Hematopoietic multipotent progenitor cell treated with erythropoietin and hydrocortisone succinate and interleukin-3 and kit ligand, for 17 days (in vitro differentiated cells): ENCODE results near the gene KDM4C.
"Not testable (repeated sequence)": the region's sequence is repeated elsewhere in the genome, so short reads cannot be mapped to it uniquely, and the experiment has no call there.

Experiments
- DNase-seq: peaks from one replicate; pipeline ENCODE4 v3.0.0-alpha.2; 2015; ENCODE audit warnings: low spot score

The KDM4C gene

GRCh38 chr9:6975198-6975597 is 217.4 kb downstream of the KDM4C start:
- no peak for DNase-seq

- no peak for DNase-seq
Measured at GRCh38 chr9:6977761-6978160, 220.0 kb downstream of the KDM4C start.

GRCh38 chr9:6978591-6978990 is 220.8 kb downstream of the KDM4C start:
- no peak for DNase-seq

GRCh38 chr9:6984941-6985578 is 227.3 kb downstream of the KDM4C start:
- DNase-seq = no peak

GRCh38 chr9:6986141-6986815 is 228.5 kb downstream of the KDM4C start:
- no peak for DNase-seq

GRCh38 chr9:6987381-6987780 is 229.6 kb downstream of the KDM4C start:
- DNase-seq = no peak

- DNase-seq = no peak
Measured at GRCh38 chr9:6991418-6991817, 233.6 kb downstream of the KDM4C start.

- DNase-seq = no peak
Measured at GRCh38 chr9:6996061-6996854, 238.5 kb downstream of the KDM4C start.

GRCh38 chr9:6997330-6997729 is 239.6 kb downstream of the KDM4C start:
- no peak for DNase-seq

GRCh38 chr9:6999794-7000193 is 242.0 kb downstream of the KDM4C start:
- no peak for DNase-seq

- DNase-seq = no peak
Measured at GRCh38 chr9:7001571-7001970, 243.8 kb downstream of the KDM4C start.

- DNase-seq = no peak
Measured at GRCh38 chr9:7003861-7004260, 246.1 kb downstream of the KDM4C start.

- DNase-seq = no peak
Measured at GRCh38 chr9:7006417-7006816, 248.6 kb downstream of the KDM4C start.

GRCh38 chr9:7008411-7008810 is 250.6 kb downstream of the KDM4C start:
- no peak for DNase-seq

GRCh38 chr9:7009065-7009464 is 251.3 kb downstream of the KDM4C start:
- no peak for DNase-seq

- no peak for DNase-seq
Measured at GRCh38 chr9:7011395-7012067, 253.8 kb downstream of the KDM4C start.

GRCh38 chr9:7027996-7028395 is 270.2 kb downstream of the KDM4C start:
- no peak for DNase-seq

- DNase-seq = no peak
Measured at GRCh38 chr9:7028591-7028990, 270.8 kb downstream of the KDM4C start.

GRCh38 chr9:7030943-7031342 is 273.2 kb downstream of the KDM4C start:
- not testable (repeated sequence) for DNase-seq

GRCh38 chr9:7033076-7034045 is 275.6 kb downstream of the KDM4C start:
- no peak for DNase-seq

GRCh38 chr9:7037176-7037575 is 279.4 kb downstream of the KDM4C start:
- DNase-seq = no peak
